ENCODE data around the gene CD7. TPM values are rescaled to one million over a fixed set of nuclear protein-coding genes. Genes with fewer than 3 reads are reported as not detected.

The CD7 gene
- total RNA-seq, 2 experiments from 2014 or later = 286 to 320 TPM

GRCh38 chr17:82274134-82275020 lies 43.0 kb downstream of the CD7 start:
- POLR2A ChIA-PET = interaction anchor here (0.7 to 5.0 kb wide), 9 partner anchors 9 to 612 kb away, joined by 3 to 37 read pairs (median 4); no protein-coding TSS in a partner anchor
- Mint-ChIP-seq H3K4me1 (peaks cover 24% of the 10 kb centered on the region), H3K27ac (peak overlapping the region; percentile 99), H3K27me3 (no peaks in the 10 kb centered on the region), H3K36me3 (peaks cover 14% of the 10 kb centered on the region), H3K9me3 (no peaks in the 10 kb centered on the region), H3K4me3 (peak overlapping the region; percentile 91)
- DNase-seq = no peak
- no peak for ATAC-seq (ENCODE audit: low read depth)

GRCh38 chr17:82273327-82274133 lies 43.9 kb downstream of the CD7 start, which contains the start of gene CSNK1D:
CSNK1D (minus strand) TSS chr17:82273700; CDS start chr17:82273381, 319 bp downstream.
- peak; percentile 97 for DNase-seq
- H3K4me3 Mint-ChIP-seq = peak within 1 kb of the TSS; percentile 91
- ATAC-seq (ENCODE audit: low read depth) = peak; percentile 73
- POLR2A ChIA-PET = interaction anchor here (0.9 to 5.0 kb wide), 8 partner anchors 9 to 44 kb away, joined by 3 to 37 read pairs (median 4); no protein-coding TSS in a partner anchor
- peaks cover 29% of the 10 kb centered on the region for H3K4me1 Mint-ChIP-seq
- H3K36me3 Mint-ChIP-seq = peaks cover 16% of the 10 kb centered on the region
- H3K27ac Mint-ChIP-seq = peak within 1 kb of the TSS; percentile 99
- H3K27me3 Mint-ChIP-seq = no peaks in the 10 kb centered on the region
- H3K9me3 Mint-ChIP-seq = no peaks in the 10 kb centered on the region

- POLR2A ChIA-PET = interaction anchor here (0.9 to 5.0 kb wide), 8 partner anchors 10 to 45 kb away, joined by 3 to 37 read pairs (median 4); no protein-coding TSS in a partner anchor
- peak; percentile 34 for ATAC-seq (ENCODE audit: low read depth)
- Mint-ChIP-seq H3K27ac (peak overlapping the region; percentile 99), H3K36me3 (peaks cover 16% of the 10 kb centered on the region), H3K27me3 (no peaks in the 10 kb centered on the region), H3K9me3 (no peaks in the 10 kb centered on the region), H3K4me3 (peak overlapping the region; percentile 91), H3K4me1 (peaks cover 36% of the 10 kb centered on the region)
- peak; percentile 56 for DNase-seq
These were observed 44.7 kb downstream of the CD7 start for GRCh38 chr17:82272495-82273326.

- no peak overlapping the region for H3K27ac Mint-ChIP-seq
- DNase-seq (no peak), ATAC-seq (ENCODE audit: low read depth) (no peak)
- H3K36me3 Mint-ChIP-seq = peaks cover 16% of the 10 kb centered on the region
- peaks cover 43% of the 10 kb centered on the region for H3K4me1 Mint-ChIP-seq
- no peaks in the 10 kb centered on the region for H3K9me3 Mint-ChIP-seq
- H3K27me3 Mint-ChIP-seq = no peaks in the 10 kb centered on the region
- POLR2A ChIA-PET = no interaction called here
- H3K4me3 Mint-ChIP-seq = peak overlapping the region; percentile 91
These were observed 46.0 kb downstream of the CD7 start for GRCh38 chr17:82271401-82271800.

GRCh38 chr17:82270651-82271050 lies 46.8 kb downstream of the CD7 start:
- Mint-ChIP-seq H3K36me3 (peaks cover 19% of the 10 kb centered on the region), H3K9me3 (no peaks in the 10 kb centered on the region), H3K4me3 (peak overlapping the region; percentile 26), H3K27me3 (no peaks in the 10 kb centered on the region), H3K4me1 (peaks cover 47% of the 10 kb centered on the region), H3K27ac (peak overlapping the region; percentile 64)
- POLR2A ChIA-PET = interaction anchor here (0.6 to 0.8 kb wide), 2 partner anchors 26 to 27 kb away, joined by 3 read pairs; no protein-coding TSS in a partner anchor
- ATAC-seq (ENCODE audit: low read depth) (no peak), DNase-seq (no peak)

GRCh38 chr17:82269882-82270500 lies 47.4 kb downstream of the CD7 start:
- Mint-ChIP-seq H3K9me3 (no peaks in the 10 kb centered on the region), H3K4me3 (peak overlapping the region; percentile 26), H3K27me3 (no peaks in the 10 kb centered on the region), H3K36me3 (peaks cover 21% of the 10 kb centered on the region), H3K27ac (peak overlapping the region; percentile 69), H3K4me1 (peaks cover 47% of the 10 kb centered on the region)
- DNase-seq (no peak), ATAC-seq (ENCODE audit: low read depth) (no peak)
- POLR2A ChIA-PET = interaction anchor here (0.6 to 0.8 kb wide), 2 partner anchors 27 to 28 kb away, joined by 3 read pairs; no protein-coding TSS in a partner anchor

- POLR2A ChIA-PET = interaction anchor here (0.7 to 1.2 kb wide), 2 partner anchors 148 to 247 kb away, joined by 3 read pairs; partner anchors contain the start of gene CENPX
- H3K4me3 Mint-ChIP-seq = no peak overlapping the region
- peak overlapping the region; percentile 69 for H3K27ac Mint-ChIP-seq
- no peak for ATAC-seq (ENCODE audit: low read depth)
- peaks cover 25% of the 10 kb centered on the region for H3K36me3 Mint-ChIP-seq
- DNase-seq = no peak
- no peaks in the 10 kb centered on the region for H3K9me3 Mint-ChIP-seq
- H3K27me3 Mint-ChIP-seq = no peaks in the 10 kb centered on the region
- H3K4me1 Mint-ChIP-seq = peaks cover 47% of the 10 kb centered on the region
These were observed 48.1 kb downstream of the CD7 start for GRCh38 chr17:82269138-82269881.

- POLR2A ChIA-PET = interaction anchor here (0.6 to 1.4 kb wide), 4 partner anchors 8 to 246 kb away, joined by 3 to 5 read pairs (median 4); partner anchors contain the start of genes CENPX and RAC3
These were observed 49.6 kb downstream of the CD7 start for GRCh38 chr17:82267575-82268379.

GRCh38 chr17:82266142-82266541 lies 51.3 kb downstream of the CD7 start:
- no peaks in the 10 kb centered on the region for H3K9me3 Mint-ChIP-seq
- ATAC-seq (ENCODE audit: low read depth) (no peak), DNase-seq (no peak)
- POLR2A ChIA-PET = interaction anchor here (0.6 kb wide), 1 partner anchor 190 kb away, joined by 7 read pairs; no protein-coding TSS in a partner anchor
- H3K36me3 Mint-ChIP-seq = peaks cover 39% of the 10 kb centered on the region
- H3K27me3 Mint-ChIP-seq = no peaks in the 10 kb centered on the region
- no peak overlapping the region for H3K4me3 Mint-ChIP-seq
- H3K4me1 Mint-ChIP-seq = peaks cover 38% of the 10 kb centered on the region
- no peak overlapping the region for H3K27ac Mint-ChIP-seq

More at GRCh38 chr17:82267575-82268379, 49.6 kb downstream of the CD7 start:
- ATAC-seq (ENCODE audit: low read depth) = peak; percentile 29
- peak overlapping the region; percentile 28 for H3K4me3 Mint-ChIP-seq
- H3K27me3 Mint-ChIP-seq = no peaks in the 10 kb centered on the region
- DNase-seq = no peak
- H3K9me3 Mint-ChIP-seq = no peaks in the 10 kb centered on the region
- H3K4me1 Mint-ChIP-seq = peaks cover 46% of the 10 kb centered on the region
- H3K36me3 Mint-ChIP-seq = peaks cover 29% of the 10 kb centered on the region
- H3K27ac Mint-ChIP-seq = peak overlapping the region; percentile 63

Data from activated naive CD8-positive, alpha-beta T cell treated with anti-CD3 and anti-CD28 coated beads, Interleukin-2, amount 10 ng/mL, durations not matched to agents 7 days and 5 days (primary cell).